GM18519 (cell line): ENCODE results near the gene GABRG3.

Experiments
- ATAC-seq: cut with Tn5 transposase; IDR thresholded peaks from one replicate; pipeline ENCODE4 v1.9.1; 2021; ENCODE audit warnings: mild to moderate bottlenecking, moderate library complexity; ENCODE audit not compliant: unreplicated experiment, low FRiP score

GABRG3 gene

GRCh38 chr15:27530994-27531393 lies 560.0 kb downstream of the GABRG3 start:
- no peak for ATAC-seq

- no peak for ATAC-seq
These were observed 561.4 kb downstream of the GABRG3 start for GRCh38 chr15:27532358-27532757.

- no peak for ATAC-seq
These were observed 564.6 kb downstream of the GABRG3 start for GRCh38 chr15:27535445-27536129.

GRCh38 chr15:27538325-27538724 lies 567.3 kb downstream of the GABRG3 start:
- no peak for ATAC-seq

- no peak for ATAC-seq
These were observed 570.6 kb downstream of the GABRG3 start for GRCh38 chr15:27541581-27541980.

- no peak for ATAC-seq
These were observed 574.7 kb downstream of the GABRG3 start for GRCh38 chr15:27545494-27546255.

- ATAC-seq: no peak
These were observed 578.8 kb downstream of the GABRG3 start for GRCh38 chr15:27549746-27550145.

- no peak for ATAC-seq
These were observed 579.7 kb downstream of the GABRG3 start for GRCh38 chr15:27550635-27551034.

GRCh38 chr15:27561816-27562215 lies 590.8 kb downstream of the GABRG3 start:
- no peak for ATAC-seq

GRCh38 chr15:27563765-27564370 lies 592.9 kb downstream of the GABRG3 start:
- no peak for ATAC-seq

- ATAC-seq: no peak
These were observed 593.7 kb downstream of the GABRG3 start for GRCh38 chr15:27564656-27565055.

- ATAC-seq: no peak
These were observed 599.8 kb downstream of the GABRG3 start for GRCh38 chr15:27570746-27571145.

GRCh38 chr15:27573805-27574485 lies 603.0 kb downstream of the GABRG3 start:
- no peak for ATAC-seq

GRCh38 chr15:27574541-27575054 lies 603.6 kb downstream of the GABRG3 start:
- no peak for ATAC-seq

GRCh38 chr15:27575521-27575920 lies 604.5 kb downstream of the GABRG3 start:
- no peak for ATAC-seq

- no peak for ATAC-seq
These were observed 605.6 kb downstream of the GABRG3 start for GRCh38 chr15:27576576-27576975.

GRCh38 chr15:27579738-27580137 lies 608.8 kb downstream of the GABRG3 start:
- ATAC-seq: no peak

GRCh38 chr15:27582726-27583410 lies 611.9 kb downstream of the GABRG3 start:
- no peak for ATAC-seq

- ATAC-seq: no peak
These were observed 612.7 kb downstream of the GABRG3 start for GRCh38 chr15:27583651-27584050.

- no peak for ATAC-seq
These were observed 614.2 kb downstream of the GABRG3 start for GRCh38 chr15:27585041-27585640.
